H9 (cell line): ENCODE results near the gene SERPINB5. TPM values are rescaled to one million over a fixed set of nuclear protein-coding genes. Genes with fewer than 3 reads are reported as not detected.

Experiments
- DNase-seq: peaks from one replicate; pipeline ENCODE4 v3.0.0-alpha.2; 2017
- H2AFZ ChIP-seq: one replicate; pipeline ENCODE4 v1.6.1; 2013; ENCODE audit warnings: mild to moderate bottlenecking, low read length, control low read depth, moderate library complexity
- H2AK5ac ChIP-seq: 2 replicates; pipeline ENCODE4 v1.6.1; 2013; ENCODE audit warnings: low read length, control low read depth, mixed read lengths; ENCODE audit not compliant: insufficient read length
- H2BK120ac ChIP-seq: one replicate; pipeline ENCODE4 v1.6.1; 2013; ENCODE audit warnings: low read depth, mild to moderate bottlenecking, low read length, control low read depth, inconsistent platforms; ENCODE audit not compliant: poor library complexity, severe bottlenecking
- H2BK12ac ChIP-seq: 2 replicates; pipeline ENCODE4 v1.6.1; 2013; ENCODE audit warnings: low read length, control low read depth, mixed read lengths, low read depth; ENCODE audit not compliant: insufficient read length
- H2BK15ac ChIP-seq: 2 replicates; pipeline ENCODE4 v1.6.1; 2013; ENCODE audit warnings: low read depth, low read length, control low read depth
- H2BK20ac ChIP-seq: one replicate; pipeline ENCODE4 v1.6.1; 2013; ENCODE audit warnings: low read depth, mild to moderate bottlenecking, low read length, control low read depth, inconsistent platforms; ENCODE audit not compliant: poor library complexity, severe bottlenecking
- H2BK5ac ChIP-seq: 2 replicates; pipeline ENCODE4 v1.6.1; 2013; ENCODE audit warnings: low read length, control low read depth, mixed read lengths; ENCODE audit not compliant: insufficient read length
- H3K14ac ChIP-seq: 2 replicates; pipeline ENCODE4 v1.6.1; 2013; ENCODE audit warnings: low read length, control low read depth; ENCODE audit not compliant: insufficient read depth
- H3K18ac ChIP-seq: 2 replicates; pipeline ENCODE4 v1.6.1; 2013; ENCODE audit warnings: low read depth, mild to moderate bottlenecking, mixed read lengths, low read length, control low read depth; ENCODE audit not compliant: insufficient read length
- H3K23ac ChIP-seq: 2 replicates; pipeline ENCODE4 v1.6.1; 2013; ENCODE audit warnings: low read length, control low read depth, mixed read lengths, low read depth; ENCODE audit not compliant: insufficient read length
- H3K23me2 ChIP-seq: 2 replicates; pipeline ENCODE4 v1.6.1; 2013; ENCODE audit warnings: low read depth, mild to moderate bottlenecking, mixed read lengths, low read length, control low read depth; ENCODE audit not compliant: insufficient read length, poor library complexity, severe bottlenecking
- H3K27ac ChIP-seq: 2 replicates; pipeline ENCODE4 v1.5.1; 2013; ENCODE audit warnings: low read length, control low read depth, mixed read lengths, low read depth; ENCODE audit not compliant: insufficient read length
- H3K27me3 ChIP-seq: 2 replicates; pipeline ENCODE4 v1.6.1; 2013; ENCODE audit warnings: low read length, control low read depth, inconsistent platforms; ENCODE audit not compliant: insufficient read depth
- H3K4ac ChIP-seq: 2 replicates; pipeline ENCODE4 v1.6.1; 2013; ENCODE audit warnings: low read depth, mild to moderate bottlenecking, control low read depth, inconsistent platforms, low read length, moderate library complexity
- H3K4me1 ChIP-seq: 2 replicates; pipeline ENCODE4 v1.6.1; 2013; ENCODE audit warnings: low read length, control low read depth, inconsistent platforms; ENCODE audit not compliant: insufficient read depth
- H3K4me2 ChIP-seq: 2 replicates; pipeline ENCODE4 v1.6.1; 2013; ENCODE audit warnings: low read length, control low read depth, mixed read lengths; ENCODE audit not compliant: insufficient read length, insufficient read depth
- H3K56ac ChIP-seq: 2 replicates; pipeline ENCODE4 v1.6.1; 2013; ENCODE audit warnings: low read depth, mild to moderate bottlenecking, mixed read lengths, low read length, control low read depth; ENCODE audit not compliant: insufficient read length
- H3K79me1 ChIP-seq: 2 replicates; pipeline ENCODE4 v1.6.1; 2013; ENCODE audit warnings: low read depth, mild to moderate bottlenecking, moderate library complexity, low read length, control low read depth, inconsistent platforms; ENCODE audit not compliant: insufficient read depth, poor library complexity, severe bottlenecking
- H3K79me2 ChIP-seq: 2 replicates; pipeline ENCODE4 v1.6.1; 2013; ENCODE audit warnings: low read length, control low read depth, inconsistent platforms; ENCODE audit not compliant: insufficient read depth
- H3K9ac ChIP-seq: 2 replicates; pipeline ENCODE4 v1.6.1; 2013; ENCODE audit warnings: low read length, control low read depth, mixed read lengths; ENCODE audit not compliant: insufficient read length; ENCODE audit errors: extremely low read depth
- H3K9me3 ChIP-seq: one replicate; pipeline ENCODE4 v1.6.1; 2013; ENCODE audit warnings: low read depth, low read length, inconsistent platforms; ENCODE audit not compliant: control insufficient read depth
- H3T11ph ChIP-seq: one replicate; pipeline ENCODE4 v1.6.1; 2013; ENCODE audit warnings: mild to moderate bottlenecking, low read length, control low read depth, inconsistent platforms
- H4K20me1 ChIP-seq: one replicate; pipeline ENCODE4 v1.6.1; 2013; ENCODE audit not compliant: control insufficient read depth, insufficient read length, insufficient read depth
- H4K5ac ChIP-seq: 2 replicates; pipeline ENCODE4 v1.6.1; 2013; ENCODE audit warnings: low read depth, mild to moderate bottlenecking, mixed read lengths, low read length, control low read depth; ENCODE audit not compliant: insufficient read length
- H4K8ac ChIP-seq: replicated peaks from 2 replicates; pipeline ENCODE4 v1.6.1; 2013; ENCODE audit warnings: low read length, control low read depth, mixed read lengths, low read depth; ENCODE audit not compliant: insufficient read length
- H4K91ac ChIP-seq: 2 replicates; pipeline ENCODE4 v1.6.1; 2013; ENCODE audit warnings: low read depth, mild to moderate bottlenecking, moderate library complexity, mixed read lengths, low read length, control low read depth; ENCODE audit not compliant: insufficient read length
- H3K27ac Mint-ChIP-seq, 3 experiments: 2 replicates in 2 of 3; 3 replicates in 1 of 3; pipeline ENCODE4 v1.8.0; 2020 to 2021; ENCODE audit warnings: mixed read lengths in 3 of 3, mild to moderate bottlenecking in 1 of 3, moderate library complexity in 1 of 3
- H3K27me3 Mint-ChIP-seq: 2 replicates; pipeline ENCODE4 v1.8.0; 2021; ENCODE audit warnings: low read depth, mild to moderate bottlenecking, moderate library complexity, mixed read lengths
- H3K36me3 Mint-ChIP-seq, 3 experiments: 2 replicates in 2 of 3; 3 replicates in 1 of 3; pipeline ENCODE4 v1.8.0; 2020 to 2021; ENCODE audit warnings: low read depth in 3 of 3, mixed read lengths in 3 of 3; ENCODE audit not compliant: insufficient read depth in 1 of 3
- H3K4me1 Mint-ChIP-seq, 2 experiments: 2 replicates each; pipeline ENCODE4 v1.8.0; 2020; ENCODE audit warnings: mixed read lengths in 2 of 2
- H3K4me3 Mint-ChIP-seq, 2 experiments: 2 replicates in 1 of 2; 3 replicates in 1 of 2; pipeline ENCODE4 v1.8.0; 2020 to 2021; ENCODE audit warnings: mild to moderate bottlenecking in 2 of 2, mixed read lengths in 2 of 2, moderate library complexity in 1 of 2
- H3K9me3 Mint-ChIP-seq, 2 experiments: 2 replicates in 1 of 2; 3 replicates in 1 of 2; pipeline ENCODE4 v1.8.0; 2020; ENCODE audit warnings: mild to moderate bottlenecking in 2 of 2, mixed read lengths in 2 of 2, moderate library complexity in 1 of 2
- WGBS: extraction: QIAGEN DNeasy Blood & Tissue Kit; methylation state at CpG from one replicate; pipeline ENCODE4 v1.1.7; 2013; ENCODE audit warnings: missing lambda C conversion rate, low lambda C conversion rate, mixed read lengths; ENCODE audit not compliant: insufficient read length; ENCODE audit errors: extremely low coverage; 5-methylcytosine and 5-hydroxymethylcytosine counted together
- total RNA-seq: library from RNA; stranded (reverse); gene quantifications from 2 replicates; pipeline ENCODE4 v1.2.1, GENCODE V29; 2021
- TF ChIP-seq, protein P1 (sequence below): fragments of 200-600 bp; sonication (generic); conservative IDR thresholded peaks from 3 replicates; pipeline ENCODE4 v1.8.0; 2021; ENCODE audit warnings: antibody characterized with exemption, mild to moderate bottlenecking

SERPINB5 gene
- total RNA-seq, 1 experiment from 2014 or later, result not detected

DNA sequence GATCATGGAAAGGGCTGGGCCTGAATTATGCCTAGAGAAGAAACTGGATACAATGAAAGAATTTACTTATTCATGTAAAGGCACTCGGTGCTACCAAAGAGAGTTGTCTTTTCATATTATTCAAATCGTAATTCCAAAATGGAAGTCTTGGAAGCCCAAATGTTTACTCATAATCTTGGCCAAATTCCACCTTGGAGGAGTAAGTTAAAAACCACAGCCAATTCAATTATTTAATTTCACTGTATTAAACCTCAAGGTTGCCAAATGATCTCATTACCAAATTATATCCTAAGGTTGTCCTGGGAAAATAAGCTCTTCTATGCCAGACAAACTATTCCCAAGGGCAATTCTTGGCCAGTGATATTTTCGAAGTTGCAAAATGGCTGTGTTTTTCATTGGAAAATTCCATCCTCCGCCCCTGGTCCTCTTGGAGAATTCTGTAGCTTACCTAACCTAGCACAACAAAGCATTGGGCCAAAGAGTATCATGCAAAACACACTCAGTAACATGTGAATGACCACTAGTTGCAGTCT lies 43.4 kb upstream of the SERPINB5 start:
- Histone ChIP-seq H2BK15ac (no peak overlapping the region), H2BK120ac (no peak overlapping the region), H3K9me3 (no peaks in the 10 kb centered on the region), H4K8ac (no peak overlapping the region), H3K4me2 (no peak overlapping the region), H3K18ac (no peak overlapping the region), H3K27ac (no peak overlapping the region), H2BK20ac (no peak overlapping the region), H3K4ac (no peak overlapping the region), H4K20me1 (no peaks in the 10 kb centered on the region), H2AK5ac (no peak overlapping the region), H3K56ac (no peak overlapping the region), H3K14ac (no peak overlapping the region), H4K91ac (no peak overlapping the region), H3K27me3 (no peaks in the 10 kb centered on the region), H2AFZ (no peak overlapping the region), H3K23me2 (no peaks in the 10 kb centered on the region), H3K23ac (no peak overlapping the region), H3T11ph (no peak overlapping the region), H4K5ac (no peak overlapping the region), H2BK5ac (no peak overlapping the region), H3K79me2 (no peaks in the 10 kb centered on the region), H3K79me1 (no peaks in the 10 kb centered on the region), H2BK12ac (no peak overlapping the region), H3K4me1 (no peaks in the 10 kb centered on the region), H3K9ac (no peak overlapping the region)
- DNase-seq, result no peak
- Mint-ChIP-seq H3K36me3 (no peaks in the 10 kb centered on the region), H3K4me3 (no peak overlapping the region), H3K27ac (no peak overlapping the region), H3K4me1 (no peaks in the 10 kb centered on the region), H3K27me3 (no peaks in the 10 kb centered on the region), H3K9me3 (no peaks in the 10 kb centered on the region)
- TF ChIP-seq, protein P1, sequence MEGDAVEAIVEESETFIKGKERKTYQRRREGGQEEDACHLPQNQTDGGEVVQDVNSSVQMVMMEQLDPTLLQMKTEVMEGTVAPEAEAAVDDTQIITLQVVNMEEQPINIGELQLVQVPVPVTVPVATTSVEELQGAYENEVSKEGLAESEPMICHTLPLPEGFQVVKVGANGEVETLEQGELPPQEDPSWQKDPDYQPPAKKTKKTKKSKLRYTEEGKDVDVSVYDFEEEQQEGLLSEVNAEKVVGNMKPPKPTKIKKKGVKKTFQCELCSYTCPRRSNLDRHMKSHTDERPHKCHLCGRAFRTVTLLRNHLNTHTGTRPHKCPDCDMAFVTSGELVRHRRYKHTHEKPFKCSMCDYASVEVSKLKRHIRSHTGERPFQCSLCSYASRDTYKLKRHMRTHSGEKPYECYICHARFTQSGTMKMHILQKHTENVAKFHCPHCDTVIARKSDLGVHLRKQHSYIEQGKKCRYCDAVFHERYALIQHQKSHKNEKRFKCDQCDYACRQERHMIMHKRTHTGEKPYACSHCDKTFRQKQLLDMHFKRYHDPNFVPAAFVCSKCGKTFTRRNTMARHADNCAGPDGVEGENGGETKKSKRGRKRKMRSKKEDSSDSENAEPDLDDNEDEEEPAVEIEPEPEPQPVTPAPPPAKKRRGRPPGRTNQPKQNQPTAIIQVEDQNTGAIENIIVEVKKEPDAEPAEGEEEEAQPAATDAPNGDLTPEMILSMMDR, result no peak
- WGBS, result no CpG with 5 or more reads among the region's 4 CpGs
